Transverse colon (tissue), 4 donors: Measurements from ENCODE around the gene IL20. TPM values are rescaled to one million over a fixed set of nuclear protein-coding genes. Genes with fewer than 3 reads are reported as not detected.

Experiments used
- DNase-seq: peaks from one replicate; pipeline ENCODE4 v3.0.0-alpha.2; 2019
- H3K27ac ChIP-seq, 4 donors: fragments of 200-600 bp; sonication (generic); 2 replicates each; pipeline ENCODE4 v1.5.1; 2016 to 2018; ENCODE audit warnings: inconsistent platforms in 4 of 4
- H3K27me3 ChIP-seq: fragments of 200-600 bp; sonication (generic); 2 replicates; pipeline ENCODE4 v1.5.1; 2017; ENCODE audit warnings: inconsistent platforms
- H3K36me3 ChIP-seq, 4 donors: fragments of 200-600 bp; sonication (generic); 2 replicates each; pipeline ENCODE4 v1.5.1; 2017 to 2019; ENCODE audit warnings: inconsistent platforms in 4 of 4
- H3K4me1 ChIP-seq, 4 donors: fragments of 200-600 bp; sonication (generic); 2 replicates each; pipeline ENCODE4 v1.5.1; 2017 to 2020; ENCODE audit warnings: inconsistent platforms in 4 of 4
- H3K4me3 ChIP-seq, 4 donors: fragments of 200-600 bp; sonication (generic); 1 replicate in 1 of 4; 2 replicates in 3 of 4; pipeline versions ENCODE4 v1.5.1 to v1.6.1; 2017 to 2019; ENCODE audit warnings: inconsistent platforms in 4 of 4
- H3K9me3 ChIP-seq, 2 donors: fragments of 200-600 bp; sonication (generic); 2 replicates each; pipeline ENCODE4 v1.5.1; 2017 to 2019; ENCODE audit warnings: inconsistent platforms in 2 of 2
- CTCF ChIP-seq, 5 experiments: fragments of 200-600 bp in 3 of 5; fragments of 450-650 bp in 2 of 5; sonication (generic) in 3 of 5; IDR thresholded peaks; 1 replicate in 2 of 5; 2 replicates in 3 of 5; pipeline ENCODE4 v1.5.1; 2016 to 2017; ENCODE audit warnings: antibody characterized with exemption in 5 of 5, inconsistent platforms in 3 of 5, mild to moderate bottlenecking in 2 of 5, moderate library complexity in 1 of 5
- EP300 ChIP-seq: sonication (generic); formaldehyde crosslinking; IDR thresholded peaks from one replicate; pipeline ENCODE4 v1.6.1; 2017; ENCODE audit warnings: antibody characterized with exemption, low read depth
- POLR2A ChIP-seq: fragments of 450-650 bp; IDR thresholded peaks from one replicate; pipeline ENCODE4 v1.6.1; 2016; ENCODE audit warnings: antibody characterized with exemption, mild to moderate bottlenecking, moderate library complexity
- POLR2AphosphoS5 ChIP-seq, 3 donors: sonication (generic); formaldehyde crosslinking; IDR thresholded peaks; one replicate each; pipeline ENCODE4 v1.6.1; 2016; ENCODE audit warnings: antibody characterized with exemption in 3 of 3
- WGBS, 2 donors: methylation state at CpG; one replicate each; pipeline ENCODE4 v1.1.5; 2018; ENCODE audit warnings: low coverage in 1 of 2; 5-methylcytosine and 5-hydroxymethylcytosine counted together
- in situ Hi-C, 4 donors: fragments of 200-750 bp; cut with MboI; loops; one replicate each; pipeline versions ENCODE4 v1.15.0 to v1.15.1; 2017; ENCODE audit warnings: low sequenced_read_pairs in 3 of 4, low pct_ligation_motif_present in 1 of 4, low pct_unique_long_range_greater_than_20kb in 1 of 4
- intact Hi-C: fragments of 100-400 bp; cut with DNase I; formaldehyde crosslinking; loops from one replicate; pipeline ENCODE4 v1.15.1; 2023; ENCODE audit warnings: low total_unique reads
- total RNA-seq, 4 donors: library from RNA; depleted of rRNA; stranded (reverse); fragments of >200 nt; gene quantifications; one replicate each; pipeline ENCODE4 v1.1.0, GENCODE V29; 2016

IL20 gene
- total RNA-seq, 4 donors from 2014 or later, result not detected

GRCh38 chr1:206887701-206888100 lies 22.3 kb downstream of the IL20 start:
- no peaks in the 10 kb centered on the region for H3K4me1 ChIP-seq
- no peak overlapping the region for H3K27ac ChIP-seq
- intact Hi-C loops (no loop called here), in situ Hi-C loops (no loop called here)
- no peak for TF ChIP-seq CTCF (IDR thresholded peaks at IDR 0.05)
- no peak for TF ChIP-seq POLR2AphosphoS5 (IDR thresholded peaks at IDR 0.05)
- no peak for TF ChIP-seq POLR2A
- no peak for TF ChIP-seq EP300
- DNase-seq, result no peak
- H3K4me3 ChIP-seq, result no peak overlapping the region
- WGBS, 2 donors, result 59 to 69% methylated on average over 4 of the region's 4 CpGs
- H3K36me3 ChIP-seq, result no peaks in the 10 kb centered on the region
- H3K9me3 ChIP-seq, result no peaks in the 10 kb centered on the region
- H3K27me3 ChIP-seq, result peaks cover 3% of the 10 kb centered on the region

- 38 to 45% methylated on average over 11 to 15 of the region's 15 CpGs for whole genome bisulfite sequencing, 2 donors
- no peaks in the 10 kb centered on the region for H3K4me1 ChIP-seq
- in situ Hi-C loops (no loop called here), intact Hi-C loops (no loop called here)
- H3K27ac ChIP-seq, result no peak overlapping the region
- TF ChIP-seq POLR2A (no peak), CTCF (IDR thresholded peaks at IDR 0.05) (no peak), EP300 (no peak), POLR2AphosphoS5 (IDR thresholded peaks at IDR 0.05) (no peak)
- peaks cover 3% of the 10 kb centered on the region for H3K27me3 ChIP-seq
- H3K4me3 ChIP-seq, result no peak overlapping the region
- no peaks in the 10 kb centered on the region for H3K9me3 ChIP-seq
- DNase-seq, result peak; percentile 33
- no peaks in the 10 kb centered on the region for H3K36me3 ChIP-seq
Measured at GRCh38 chr1:206890125-206891060, 25.0 kb downstream of the IL20 start.

- H3K9me3 ChIP-seq, result no peaks in the 10 kb centered on the region
- H3K36me3 ChIP-seq, result no peaks in the 10 kb centered on the region
- no peak for TF ChIP-seq CTCF (IDR thresholded peaks at IDR 0.05)
- no peak for TF ChIP-seq EP300
- TF ChIP-seq POLR2A, result no peak
- no peak for TF ChIP-seq POLR2AphosphoS5 (IDR thresholded peaks at IDR 0.05)
- intact Hi-C loops (no loop called here), in situ Hi-C loops (no loop called here)
- H3K27me3 ChIP-seq, result peaks cover 3% of the 10 kb centered on the region
- H3K27ac ChIP-seq, result no peak overlapping the region
- WGBS, 2 donors, result 70% methylated on average over 1 of the region's 1 CpG; no CpG with 5 or more reads in 1 of the 2 donors
- H3K4me3 ChIP-seq, result no peak overlapping the region
- H3K4me1 ChIP-seq, result peaks cover 0 to 7% (median 0%) of the 10 kb centered on the region in 4 donors
- no peak for DNase-seq
Measured at GRCh38 chr1:206891412-206891811, 26.0 kb downstream of the IL20 start.

- in situ Hi-C loops (no loop called here), intact Hi-C loops (no loop called here)
- H3K9me3 ChIP-seq, result no peaks in the 10 kb centered on the region
Measured at GRCh38 chr1:206892351-206892984, 27.0 kb downstream of the IL20 start.

More at GRCh38 chr1:206892351-206892984, 27.0 kb downstream of the IL20 start:
- DNase-seq, result no peak
- Histone ChIP-seq H3K36me3 (no peaks in the 10 kb centered on the region), H3K4me1 (peaks cover 0 to 7% (median 0%) of the 10 kb centered on the region in 4 donors), H3K27ac (no peak overlapping the region), H3K27me3 (peaks cover 3% of the 10 kb centered on the region), H3K4me3 (no peak overlapping the region)
- 64 to 90% methylated on average over 3 of the region's 3 CpGs for WGBS, 2 donors
- TF ChIP-seq POLR2A (no peak), EP300 (no peak), POLR2AphosphoS5 (IDR thresholded peaks at IDR 0.05) (no peak), CTCF (IDR thresholded peaks at IDR 0.05) (no peak)
